C4-2B (cell line): ENCODE results near the gene DIABLO.

Experiments used
- ZFX ChIP-seq: fragments of 450-650 bp; IDR thresholded peaks from 2 replicates; pipeline ENCODE4 v1.6.1; 2017
- TF ChIP-seq, protein P1 (sequence below): fragments of 450-650 bp; conservative IDR thresholded peaks from 2 replicates; pipeline ENCODE4 v1.5.1; 2017; ENCODE audit warnings: mild to moderate bottlenecking

DNA sequence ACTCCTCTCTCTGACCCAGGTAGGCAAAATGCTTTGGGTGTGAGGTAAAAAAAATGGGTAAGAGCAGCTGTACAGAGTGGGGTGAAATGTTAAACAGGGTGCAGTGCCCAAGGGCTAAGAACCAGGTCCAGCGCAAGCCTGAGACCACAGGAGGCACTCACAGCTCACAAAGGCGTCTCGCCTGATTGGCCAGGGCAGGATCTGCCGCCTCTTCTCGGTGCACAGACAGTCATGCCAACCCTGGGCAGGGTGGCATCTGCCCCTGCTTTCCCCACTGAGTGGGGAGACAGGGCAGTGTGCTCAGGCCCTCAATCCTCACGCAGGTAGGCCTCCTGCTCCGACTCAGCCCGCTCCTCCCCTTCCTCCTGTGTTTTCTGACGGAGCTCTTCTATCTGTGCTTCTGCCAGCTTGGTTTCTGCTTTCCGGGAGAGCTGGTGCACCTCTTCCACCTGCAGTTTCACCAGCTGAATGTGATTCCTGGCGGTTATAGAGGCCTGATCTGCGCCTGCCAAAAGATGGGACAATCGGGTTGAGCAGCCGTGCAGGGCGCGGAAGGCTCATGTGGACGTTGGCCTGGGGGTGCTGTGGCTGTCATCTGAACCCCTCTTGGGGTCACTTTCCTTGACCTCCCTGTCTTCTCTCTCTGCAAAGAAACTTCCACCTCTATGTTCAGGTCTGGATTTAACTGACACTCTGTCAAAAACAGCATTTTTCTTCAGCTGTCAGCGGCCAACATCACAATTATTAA is 17.6 kb downstream of the DIABLO start:
- TF ChIP-seq, protein P1, sequence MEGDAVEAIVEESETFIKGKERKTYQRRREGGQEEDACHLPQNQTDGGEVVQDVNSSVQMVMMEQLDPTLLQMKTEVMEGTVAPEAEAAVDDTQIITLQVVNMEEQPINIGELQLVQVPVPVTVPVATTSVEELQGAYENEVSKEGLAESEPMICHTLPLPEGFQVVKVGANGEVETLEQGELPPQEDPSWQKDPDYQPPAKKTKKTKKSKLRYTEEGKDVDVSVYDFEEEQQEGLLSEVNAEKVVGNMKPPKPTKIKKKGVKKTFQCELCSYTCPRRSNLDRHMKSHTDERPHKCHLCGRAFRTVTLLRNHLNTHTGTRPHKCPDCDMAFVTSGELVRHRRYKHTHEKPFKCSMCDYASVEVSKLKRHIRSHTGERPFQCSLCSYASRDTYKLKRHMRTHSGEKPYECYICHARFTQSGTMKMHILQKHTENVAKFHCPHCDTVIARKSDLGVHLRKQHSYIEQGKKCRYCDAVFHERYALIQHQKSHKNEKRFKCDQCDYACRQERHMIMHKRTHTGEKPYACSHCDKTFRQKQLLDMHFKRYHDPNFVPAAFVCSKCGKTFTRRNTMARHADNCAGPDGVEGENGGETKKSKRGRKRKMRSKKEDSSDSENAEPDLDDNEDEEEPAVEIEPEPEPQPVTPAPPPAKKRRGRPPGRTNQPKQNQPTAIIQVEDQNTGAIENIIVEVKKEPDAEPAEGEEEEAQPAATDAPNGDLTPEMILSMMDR = no peak
- TF ChIP-seq ZFX = no peak
